ENCODE results near the gene BEND6.

GRCh38 chr6:57046332-57047256 is 91.7 kb downstream of the BEND6 start, which contains the start of gene KIAA1586:
- TF ChIP-seq POLR2A (IDR thresholded peaks at IDR 0.05) (peak in 1 of 2 donors; percentile 54), CTCF (IDR thresholded peaks at IDR 0.05) (peak in 1 of 6 experiments; percentile 5)
